IPS-18c (cell line): ENCODE results near the gene DPY19L3.
"Not testable (repeated sequence)": the region's sequence is repeated elsewhere in the genome, so short reads cannot be mapped to it uniquely, and the experiment has no call there.

Source experiments
- H3K4me3 ChIP-seq: 2 replicates; pipeline ENCODE4 v1.7.0; 2013; ENCODE audit warnings: low read depth, mild to moderate bottlenecking, low read length, moderate library complexity; ENCODE audit not compliant: insufficient read depth
- H3K9me3 ChIP-seq: one replicate; pipeline ENCODE4 v1.6.1; 2013; ENCODE audit warnings: mild to moderate bottlenecking, low read length, moderate library complexity; ENCODE audit not compliant: control insufficient read depth, insufficient read depth

Gene DPY19L3

GRCh38 chr19:32465176-32465575 is 59.6 kb downstream of the DPY19L3 start:
- no peak overlapping the region for H3K4me3 ChIP-seq
- H3K9me3 ChIP-seq = no peaks in the 10 kb centered on the region

GRCh38 chr19:32469795-32470194 is 64.2 kb downstream of the DPY19L3 start:
- Histone ChIP-seq H3K4me3 (no peak overlapping the region), H3K9me3 (no peaks in the 10 kb centered on the region)

GRCh38 chr19:32471095-32471494 is 65.5 kb downstream of the DPY19L3 start:
- Histone ChIP-seq H3K4me3 (no peak overlapping the region), H3K9me3 (no peaks in the 10 kb centered on the region)

- H3K4me3 ChIP-seq = no peak overlapping the region
- no peaks in the 10 kb centered on the region for H3K9me3 ChIP-seq
Observed at GRCh38 chr19:32471811-32472210, 66.2 kb downstream of the DPY19L3 start.

GRCh38 chr19:32475141-32476031 is 69.8 kb downstream of the DPY19L3 start:
- no peaks in the 10 kb centered on the region for H3K9me3 ChIP-seq

GRCh38 chr19:32476032-32476350 is 70.4 kb downstream of the DPY19L3 start:
- no peak overlapping the region for H3K4me3 ChIP-seq
- H3K9me3 ChIP-seq = no peaks in the 10 kb centered on the region

More at GRCh38 chr19:32475141-32476031, 69.8 kb downstream of the DPY19L3 start:
- H3K4me3 ChIP-seq = no peak overlapping the region

- Histone ChIP-seq H3K4me3 (no peak overlapping the region), H3K9me3 (no peaks in the 10 kb centered on the region)
Observed at GRCh38 chr19:32480321-32480720, 74.8 kb downstream of the DPY19L3 start.

GRCh38 chr19:32483574-32483973 is 78.0 kb downstream of the DPY19L3 start:
- no peak overlapping the region for H3K4me3 ChIP-seq

GRCh38 chr19:32489971-32490370 is 84.4 kb downstream of the DPY19L3 start:
- no peak overlapping the region for H3K4me3 ChIP-seq

More at GRCh38 chr19:32483574-32483973, 78.0 kb downstream of the DPY19L3 start:
- no peaks in the 10 kb centered on the region for H3K9me3 ChIP-seq

GRCh38 chr19:32497391-32497790 is 91.8 kb downstream of the DPY19L3 start:
- Histone ChIP-seq H3K4me3 (no peak overlapping the region), H3K9me3 (no peaks in the 10 kb centered on the region)

More at GRCh38 chr19:32489971-32490370, 84.4 kb downstream of the DPY19L3 start:
- no peaks in the 10 kb centered on the region for H3K9me3 ChIP-seq

GRCh38 chr19:32498648-32499200 is 93.2 kb downstream of the DPY19L3 start:
- Histone ChIP-seq H3K4me3 (no peak overlapping the region), H3K9me3 (no peaks in the 10 kb centered on the region)

GRCh38 chr19:32512498-32512897 is 106.9 kb downstream of the DPY19L3 start:
- H3K4me3 ChIP-seq = not testable (repeated sequence)

GRCh38 chr19:32519023-32519422 is 113.5 kb downstream of the DPY19L3 start:
- Histone ChIP-seq H3K9me3 (no peaks in the 10 kb centered on the region), H3K4me3 (no peak overlapping the region)

More at GRCh38 chr19:32512498-32512897, 106.9 kb downstream of the DPY19L3 start:
- not testable (repeated sequence) for H3K9me3 ChIP-seq

- Histone ChIP-seq H3K9me3 (no peaks in the 10 kb centered on the region), H3K4me3 (no peak overlapping the region)
Observed at GRCh38 chr19:32522967-32523366, 117.4 kb downstream of the DPY19L3 start.

- no peak overlapping the region for H3K4me3 ChIP-seq
- H3K9me3 ChIP-seq = no peaks in the 10 kb centered on the region
Observed at GRCh38 chr19:32526895-32527294, 121.3 kb downstream of the DPY19L3 start.

GRCh38 chr19:32530773-32531172 is 125.2 kb downstream of the DPY19L3 start:
- Histone ChIP-seq H3K9me3 (peaks cover 3% of the 10 kb centered on the region), H3K4me3 (no peak overlapping the region)

- peaks cover 3% of the 10 kb centered on the region for H3K9me3 ChIP-seq
- H3K4me3 ChIP-seq = no peak overlapping the region
Observed at GRCh38 chr19:32532233-32532632, 126.7 kb downstream of the DPY19L3 start.
